ENCODE data around the gene PRRT2.

The PRRT2 gene

DNA sequence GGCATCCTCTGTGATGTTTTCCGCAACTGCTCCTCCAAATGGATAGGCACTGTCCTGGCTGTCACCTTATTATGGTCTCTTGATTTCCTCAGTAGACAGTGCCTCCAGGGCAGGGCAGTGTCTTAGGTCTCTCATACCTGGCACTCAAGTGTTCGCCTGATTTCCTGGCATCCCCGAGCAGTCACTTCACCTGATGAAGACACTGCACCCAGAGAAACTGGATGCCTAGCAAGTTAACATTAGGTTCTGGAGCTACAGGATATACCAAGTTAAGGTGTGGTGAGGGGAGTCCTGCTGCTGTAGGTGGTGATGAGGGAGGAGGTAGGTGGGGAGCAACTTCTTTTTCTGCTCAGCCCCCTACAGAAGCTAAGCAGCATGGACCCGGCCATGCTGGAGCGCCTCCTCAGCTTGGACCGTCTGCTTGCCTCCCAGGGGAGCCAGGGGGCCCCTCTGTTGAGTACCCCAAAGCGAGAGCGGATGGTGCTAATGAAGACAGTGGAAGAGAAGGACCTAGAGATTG is 9.5 kb upstream of the PRRT2 start:
- no peak for DNase-seq
- Histone ChIP-seq H3K27ac (no peak overlapping the region), H3K27me3 (replicated peaks) (no peaks in the 10 kb centered on the region), H3K36me3 (replicated peaks) (peaks cover 9% of the 10 kb centered on the region), H3K4me3 (ENCODE audit: low read depth, low read length) (no peak overlapping the region)
- in situ Hi-C loops (cut with HindIII; ENCODE audit: low pct_ligation_motif_present, low sequenced_read_pairs), result no loop called here
- TF ChIP-seq, protein P1, sequence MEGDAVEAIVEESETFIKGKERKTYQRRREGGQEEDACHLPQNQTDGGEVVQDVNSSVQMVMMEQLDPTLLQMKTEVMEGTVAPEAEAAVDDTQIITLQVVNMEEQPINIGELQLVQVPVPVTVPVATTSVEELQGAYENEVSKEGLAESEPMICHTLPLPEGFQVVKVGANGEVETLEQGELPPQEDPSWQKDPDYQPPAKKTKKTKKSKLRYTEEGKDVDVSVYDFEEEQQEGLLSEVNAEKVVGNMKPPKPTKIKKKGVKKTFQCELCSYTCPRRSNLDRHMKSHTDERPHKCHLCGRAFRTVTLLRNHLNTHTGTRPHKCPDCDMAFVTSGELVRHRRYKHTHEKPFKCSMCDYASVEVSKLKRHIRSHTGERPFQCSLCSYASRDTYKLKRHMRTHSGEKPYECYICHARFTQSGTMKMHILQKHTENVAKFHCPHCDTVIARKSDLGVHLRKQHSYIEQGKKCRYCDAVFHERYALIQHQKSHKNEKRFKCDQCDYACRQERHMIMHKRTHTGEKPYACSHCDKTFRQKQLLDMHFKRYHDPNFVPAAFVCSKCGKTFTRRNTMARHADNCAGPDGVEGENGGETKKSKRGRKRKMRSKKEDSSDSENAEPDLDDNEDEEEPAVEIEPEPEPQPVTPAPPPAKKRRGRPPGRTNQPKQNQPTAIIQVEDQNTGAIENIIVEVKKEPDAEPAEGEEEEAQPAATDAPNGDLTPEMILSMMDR (IDR thresholded peaks at IDR 0.05; ENCODE audit: low read depth, low read length, missing control alignments), result no peak

DNA sequence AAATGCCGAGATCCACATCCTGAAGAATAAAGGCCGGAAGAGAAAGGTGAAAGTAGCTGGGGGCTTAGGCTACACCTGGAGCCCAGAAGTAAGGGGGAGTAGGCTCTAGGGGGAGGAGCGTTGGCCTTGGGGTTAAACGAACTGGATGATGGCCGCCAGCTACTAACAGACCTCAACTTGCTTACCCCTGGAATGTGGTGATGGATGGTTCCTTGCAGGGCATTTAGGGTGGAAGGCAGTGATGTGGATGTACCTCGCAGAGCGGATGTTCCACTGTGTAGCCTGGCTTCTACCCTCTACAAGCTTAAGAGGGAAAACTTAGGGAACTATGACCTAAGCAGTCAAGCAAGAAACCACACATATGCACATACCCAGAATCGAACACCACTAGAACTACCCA is 8.0 kb upstream of the PRRT2 start:
- Histone ChIP-seq H3K27ac (no peak overlapping the region), H3K27me3 (replicated peaks) (no peaks in the 10 kb centered on the region), H3K4me3 (ENCODE audit: low read depth, low read length) (no peak overlapping the region), H3K36me3 (replicated peaks) (peaks cover 9% of the 10 kb centered on the region)
- in situ Hi-C loops (cut with HindIII; ENCODE audit: low pct_ligation_motif_present, low sequenced_read_pairs), result no loop called here
- DNase-seq, result no peak
- TF ChIP-seq, protein P1 (IDR thresholded peaks at IDR 0.05; ENCODE audit: low read depth, low read length, missing control alignments), result no peak

DNA sequence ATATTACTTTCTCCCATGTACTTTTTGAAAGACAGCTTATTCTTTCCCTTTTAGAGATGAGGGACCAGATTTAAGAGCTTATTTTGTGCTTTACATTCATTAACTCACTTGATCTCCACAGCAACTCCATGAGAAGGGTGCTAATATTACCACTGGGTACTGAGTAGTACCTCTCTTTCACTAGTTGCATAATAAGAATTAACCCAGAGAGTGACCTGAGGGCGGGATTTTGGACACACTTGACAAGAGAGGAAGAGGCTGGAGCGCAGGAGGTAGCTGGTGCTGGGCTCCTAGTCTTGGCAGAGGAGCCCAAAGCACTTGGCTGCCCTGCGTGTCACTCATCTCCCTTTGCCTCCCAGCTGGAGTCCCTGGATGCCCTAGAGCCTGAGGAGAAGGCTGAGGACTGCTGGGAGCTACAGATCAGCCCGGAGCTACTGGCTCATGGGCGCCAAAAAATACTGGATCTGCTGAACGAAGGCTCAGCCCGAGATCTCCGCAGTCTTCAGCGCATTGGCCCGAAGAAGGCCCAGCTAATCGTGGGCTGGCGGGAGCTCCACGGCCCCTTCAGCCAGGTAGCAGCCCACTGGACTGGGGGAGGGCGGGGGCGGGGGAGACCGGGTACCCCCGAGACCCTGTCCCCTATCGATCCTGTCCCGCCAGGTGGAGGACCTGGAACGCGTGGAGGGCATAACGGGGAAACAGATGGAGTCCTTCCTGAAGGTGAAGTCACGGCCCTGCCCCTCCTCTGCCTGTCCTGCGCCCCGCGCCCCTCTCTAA is 7.3 kb upstream of the PRRT2 start:
- in situ Hi-C loops (cut with HindIII; ENCODE audit: low pct_ligation_motif_present, low sequenced_read_pairs), result no loop called here
- TF ChIP-seq, protein P1 (IDR thresholded peaks at IDR 0.05; ENCODE audit: low read depth, low read length, missing control alignments), result no peak
- no peak for DNase-seq
- Histone ChIP-seq H3K4me3 (ENCODE audit: low read depth, low read length) (peak overlapping the region; percentile 78), H3K36me3 (replicated peaks) (peaks cover 8% of the 10 kb centered on the region), H3K27ac (peak overlapping the region; percentile 63), H3K27me3 (replicated peaks) (no peaks in the 10 kb centered on the region)

DNA sequence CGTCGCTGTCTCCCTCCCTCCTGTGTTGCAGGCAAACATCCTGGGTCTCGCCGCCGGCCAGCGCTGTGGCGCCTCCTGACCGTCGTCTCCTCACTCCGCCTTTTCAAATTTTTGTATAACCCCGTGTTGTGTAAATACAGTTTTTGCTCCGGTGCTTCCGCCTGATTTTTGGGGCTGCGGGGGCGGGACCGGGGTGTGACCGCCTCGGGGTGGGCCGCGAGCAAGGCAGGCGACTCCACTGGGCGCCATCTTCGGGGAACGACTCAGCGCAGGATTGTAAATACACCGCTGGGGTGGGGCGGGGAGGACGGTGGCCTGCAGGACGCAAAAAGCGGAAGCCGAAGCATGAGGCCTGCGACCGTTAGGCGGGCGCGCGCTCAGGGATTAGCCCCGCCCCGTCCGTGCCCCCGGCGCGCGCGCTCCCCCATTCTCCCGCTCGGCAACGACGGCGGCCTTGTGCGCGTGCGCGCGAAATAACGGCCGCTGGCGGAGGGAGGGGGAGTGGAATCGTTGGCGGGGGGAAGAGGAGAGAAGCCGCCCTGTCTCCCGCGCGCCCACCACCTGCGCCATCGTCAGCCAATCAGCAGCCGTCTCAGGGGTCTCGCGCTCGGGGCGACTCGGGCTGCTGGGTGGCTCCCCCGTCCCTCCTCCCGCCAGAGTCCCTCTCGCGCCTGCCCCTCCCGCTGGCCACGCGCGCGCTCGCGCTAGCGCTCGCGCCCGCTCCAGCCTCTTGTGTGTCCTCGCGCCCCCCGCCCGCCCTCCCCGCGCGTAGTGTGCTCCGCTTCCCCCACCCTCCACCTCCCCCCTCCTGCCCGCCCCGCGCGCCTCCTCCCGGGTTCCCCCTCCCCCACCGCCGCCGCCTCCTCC is 6.5 kb upstream of the PRRT2 start:
- in situ Hi-C loops (cut with HindIII; ENCODE audit: low pct_ligation_motif_present, low sequenced_read_pairs), result no loop called here
- Histone ChIP-seq H3K4me3 (ENCODE audit: low read depth, low read length) (peak overlapping the region; percentile 78), H3K27me3 (replicated peaks) (no peaks in the 10 kb centered on the region), H3K36me3 (replicated peaks) (peaks cover 9% of the 10 kb centered on the region), H3K27ac (peak overlapping the region; percentile 63)
- peak; percentile 97 for DNase-seq
- TF ChIP-seq, protein P1 (IDR thresholded peaks at IDR 0.05; ENCODE audit: low read depth, low read length, missing control alignments), result peak; percentile 6

DNA sequence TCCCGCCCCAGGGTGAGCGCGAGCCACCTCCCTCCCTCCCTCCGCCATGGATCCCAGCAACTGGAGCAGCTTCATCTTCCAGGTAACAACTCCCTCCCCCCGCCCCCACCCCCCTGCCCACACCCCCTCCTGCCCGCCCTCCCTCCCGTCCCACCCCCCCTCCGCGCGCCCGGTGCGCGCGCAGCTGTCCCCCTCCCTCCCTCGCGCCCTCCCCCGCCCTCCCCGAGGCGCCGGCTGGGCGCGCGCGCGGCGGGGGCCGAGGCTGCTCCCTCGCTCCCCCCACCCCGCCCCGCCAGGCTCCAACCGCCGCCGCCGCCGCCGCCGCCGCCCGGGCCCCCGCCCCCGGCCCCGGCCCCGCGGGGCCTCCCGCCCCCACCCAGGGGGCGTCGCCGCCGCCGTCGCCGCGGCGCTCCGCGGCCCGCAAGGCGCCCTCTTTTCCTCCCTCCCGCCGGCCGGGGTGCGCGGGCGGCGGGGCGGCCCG is 5.9 kb upstream of the PRRT2 start, which contains the start of gene MAZ:
Gene MAZ, plus strand, starts transcription at position 431 of the 481 bp plus-strand sequence. CDS start 173 bp downstream, outside the sequence.
- in situ Hi-C loops (cut with HindIII; ENCODE audit: low pct_ligation_motif_present, low sequenced_read_pairs), result no loop called here
- no peaks in the 10 kb centered on the region for H3K27me3 ChIP-seq (replicated peaks)
- peak within 1 kb of the TSS; percentile 63 for H3K27ac ChIP-seq
- TF ChIP-seq, protein P1 (IDR thresholded peaks at IDR 0.05; ENCODE audit: low read depth, low read length, missing control alignments), result no peak
- H3K36me3 ChIP-seq (replicated peaks), result peaks cover 9% of the 10 kb centered on the region
- H3K4me3 ChIP-seq (ENCODE audit: low read depth, low read length), result peak within 1 kb of the TSS; percentile 78
- no peak for DNase-seq
